A673 (cell line): ENCODE data around the gene ITGB2. TPM values are rescaled to one million over a fixed set of nuclear protein-coding genes. Genes with fewer than 3 reads are reported as not detected.

ENCODE experiments used
- BruUV-seq: library from RNA; stranded (reverse); fragments of 400-500 nt; replicated peaks from 2 replicates; lab custom pipeline; 2021; lab: Mats Ljungman, UMichigan
- CTCF ChIA-PET: fragments of 300-600 bp; sonication (Branson Sonifier 250); formaldehyde crosslinking; loops from one replicate; lab custom pipeline; 2022; ENCODE audit warnings: antibody characterized with exemption; lab: Charles Lee
- POLR2A ChIA-PET: fragments of 300-600 bp; sonication (Branson Sonifier 250); formaldehyde crosslinking; loops from one replicate; lab custom pipeline; 2022; ENCODE audit warnings: antibody characterized with exemption; ENCODE audit not compliant: low non-redundant PET; lab: Charles Lee
- DNase-seq: peaks from one replicate; pipeline ENCODE4 v3.0.0-alpha.2; 2015; ENCODE audit warnings: low spot score
- H3K27ac ChIP-seq: fragments of 200-600 bp; sonication (generic); 2 replicates; pipeline ENCODE4 v1.5.1; 2016; ENCODE audit warnings: mixed run types, low read depth, mild to moderate bottlenecking, mixed read lengths, antibody characterized with exemption, low read length; ENCODE audit not compliant: poor library complexity, severe bottlenecking
- H3K27me3 ChIP-seq: fragments of 200-600 bp; sonication (generic); replicated peaks from 2 replicates; pipeline ENCODE4 v1.6.1; 2017; ENCODE audit warnings: mixed run types, low read depth, mild to moderate bottlenecking, mixed read lengths, antibody characterized with exemption, low read length; ENCODE audit not compliant: insufficient read depth, poor library complexity
- H3K36me3 ChIP-seq: fragments of 200-600 bp; sonication (generic); 2 replicates; pipeline ENCODE4 v1.6.1; 2016; ENCODE audit warnings: mixed run types, mild to moderate bottlenecking, mixed read lengths, antibody characterized with exemption, low read length; ENCODE audit not compliant: insufficient read depth, poor library complexity, severe bottlenecking
- H3K4me1 ChIP-seq: fragments of 200-600 bp; sonication (generic); 2 replicates; pipeline ENCODE4 v1.6.1; 2017; ENCODE audit warnings: mixed run types, mild to moderate bottlenecking, mixed read lengths, antibody characterized with exemption, low read length; ENCODE audit not compliant: insufficient read depth, poor library complexity, severe bottlenecking
- H3K4me3 ChIP-seq: fragments of 200-600 bp; sonication (generic); 2 replicates; pipeline ENCODE4 v1.5.1; 2016; ENCODE audit warnings: low read depth, mixed run types, mild to moderate bottlenecking, mixed read lengths, low read length; ENCODE audit not compliant: poor library complexity, severe bottlenecking
- H3K9me3 ChIP-seq: fragments of 200-600 bp; sonication (generic); 2 replicates; pipeline ENCODE4 v1.6.1; 2016; ENCODE audit warnings: mixed run types, low read depth, mild to moderate bottlenecking, mixed read lengths, antibody characterized with exemption, low read length; ENCODE audit not compliant: poor library complexity, severe bottlenecking
- EZH2 ChIP-seq: fragments of 200-600 bp; sonication (generic); IDR thresholded peaks from 2 replicates; pipeline ENCODE4 v1.6.1; 2017; ENCODE audit warnings: borderline replicate concordance, low read depth, mild to moderate bottlenecking, mixed read lengths, antibody characterized with exemption, low read length; ENCODE audit not compliant: poor library complexity, severe bottlenecking
- intact Hi-C: fragments of 100-400 bp; cut with micrococcal nuclease; formaldehyde crosslinking; loops from one replicate; pipeline ENCODE4 v1.10.0; 2022; ENCODE audit not compliant: unreplicated experiment
- total RNA-seq: library from RNA; stranded (reverse); gene quantifications from 2 replicates; pipeline ENCODE4 v1.2.3, GENCODE V29; 2021
- TF ChIP-seq, protein P1 (sequence below): fragments of 300-800, 200-600 bp; sonication (generic); conservative IDR thresholded peaks from 2 replicates; pipeline ENCODE4 v1.5.1; 2017; ENCODE audit warnings: low read depth, mild to moderate bottlenecking, antibody characterized with exemption, low read length, moderate library complexity, mixed read lengths

Gene ITGB2
- total RNA-seq, 1 experiment from 2014 or later: 5.0 TPM

- Histone ChIP-seq H3K9me3 (no peaks in the 10 kb centered on the region), H3K4me1 (peaks cover 62% of the 10 kb centered on the region), H3K36me3 (no peaks in the 10 kb centered on the region), H3K4me3 (peak overlapping the region; percentile 94), H3K27me3 (no peaks in the 10 kb centered on the region), H3K27ac (peak overlapping the region; percentile 88)
- DNase-seq: no peak
- TF ChIP-seq EZH2: no peak
- TF ChIP-seq, protein P1, sequence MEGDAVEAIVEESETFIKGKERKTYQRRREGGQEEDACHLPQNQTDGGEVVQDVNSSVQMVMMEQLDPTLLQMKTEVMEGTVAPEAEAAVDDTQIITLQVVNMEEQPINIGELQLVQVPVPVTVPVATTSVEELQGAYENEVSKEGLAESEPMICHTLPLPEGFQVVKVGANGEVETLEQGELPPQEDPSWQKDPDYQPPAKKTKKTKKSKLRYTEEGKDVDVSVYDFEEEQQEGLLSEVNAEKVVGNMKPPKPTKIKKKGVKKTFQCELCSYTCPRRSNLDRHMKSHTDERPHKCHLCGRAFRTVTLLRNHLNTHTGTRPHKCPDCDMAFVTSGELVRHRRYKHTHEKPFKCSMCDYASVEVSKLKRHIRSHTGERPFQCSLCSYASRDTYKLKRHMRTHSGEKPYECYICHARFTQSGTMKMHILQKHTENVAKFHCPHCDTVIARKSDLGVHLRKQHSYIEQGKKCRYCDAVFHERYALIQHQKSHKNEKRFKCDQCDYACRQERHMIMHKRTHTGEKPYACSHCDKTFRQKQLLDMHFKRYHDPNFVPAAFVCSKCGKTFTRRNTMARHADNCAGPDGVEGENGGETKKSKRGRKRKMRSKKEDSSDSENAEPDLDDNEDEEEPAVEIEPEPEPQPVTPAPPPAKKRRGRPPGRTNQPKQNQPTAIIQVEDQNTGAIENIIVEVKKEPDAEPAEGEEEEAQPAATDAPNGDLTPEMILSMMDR: no peak
- no TSS peak for BruUV-seq
- CTCF ChIA-PET: no interaction called here
- POLR2A ChIA-PET: interaction anchor here (0.6 kb wide), 1 partner anchor 90 kb away, joined by 6 read pairs; no protein-coding TSS in a partner anchor
- intact Hi-C loops: loop anchor here (5.0 kb wide), 1 partner anchor 69 kb away; the partner anchor contains the start of gene UBE2G2
These were observed 49.8 kb downstream of the ITGB2 start for GRCh38 chr21:44870748-44871495.

DNA sequence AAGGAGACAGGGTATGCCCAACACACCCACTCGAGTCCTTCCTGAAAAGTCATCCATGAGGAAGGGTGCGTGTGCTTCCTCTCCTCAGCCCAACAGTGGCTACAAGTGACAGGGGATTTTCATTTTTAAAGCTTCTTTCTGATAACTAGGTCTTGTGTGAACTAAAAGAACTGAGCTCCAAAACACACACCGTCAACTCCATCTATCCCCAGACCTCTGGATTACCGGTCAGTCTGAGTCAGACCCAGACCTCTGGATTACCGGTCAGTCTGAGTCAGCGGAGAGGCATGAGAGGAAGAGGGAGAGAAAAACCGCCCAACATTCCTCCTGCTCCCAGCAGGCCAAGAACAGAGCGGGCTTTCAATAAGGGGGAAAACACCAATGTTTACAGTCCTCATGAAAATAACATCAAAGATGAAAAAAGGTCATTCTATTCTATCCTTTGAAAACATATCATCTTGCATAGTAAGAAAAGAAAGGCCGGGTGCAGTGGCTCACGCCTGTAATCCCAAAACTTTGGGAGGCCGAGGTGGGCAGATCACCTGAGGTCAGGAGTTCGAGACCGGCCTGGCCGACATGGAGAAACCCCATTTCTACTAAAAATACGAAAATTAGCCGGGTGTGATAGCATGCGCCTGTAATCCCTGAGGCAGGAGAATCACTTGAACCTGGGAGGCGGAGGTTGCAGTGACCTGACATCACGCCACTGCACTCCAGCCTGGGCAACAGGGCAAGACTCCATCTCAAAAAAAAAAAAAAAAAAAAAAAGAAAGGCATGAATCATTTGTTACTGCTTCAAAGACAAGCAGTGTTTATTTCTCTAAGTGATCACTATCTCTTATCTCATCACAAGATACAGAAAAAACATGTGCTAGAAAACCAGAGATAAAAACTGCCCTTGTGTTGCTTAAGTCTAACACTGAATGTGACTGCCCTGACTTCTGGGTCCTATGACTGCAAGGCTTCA, 50.6 kb downstream of the ITGB2 start:
- Histone ChIP-seq H3K4me1 (peaks cover 60% of the 10 kb centered on the region), H3K27me3 (no peaks in the 10 kb centered on the region), H3K27ac (peak overlapping the region; percentile 51), H3K9me3 (no peaks in the 10 kb centered on the region), H3K4me3 (no peak overlapping the region), H3K36me3 (peaks cover 8% of the 10 kb centered on the region)
- TF ChIP-seq, protein P1: no peak
- no peak for TF ChIP-seq EZH2
- DNase-seq: no peak
- CTCF ChIA-PET: no interaction called here
- POLR2A ChIA-PET: no interaction called here
- intact Hi-C loops: loop anchor here (5.0 kb wide), 1 partner anchor 68 kb away; the partner anchor contains the start of gene UBE2G2
- no TSS peak for BruUV-seq

DNA sequence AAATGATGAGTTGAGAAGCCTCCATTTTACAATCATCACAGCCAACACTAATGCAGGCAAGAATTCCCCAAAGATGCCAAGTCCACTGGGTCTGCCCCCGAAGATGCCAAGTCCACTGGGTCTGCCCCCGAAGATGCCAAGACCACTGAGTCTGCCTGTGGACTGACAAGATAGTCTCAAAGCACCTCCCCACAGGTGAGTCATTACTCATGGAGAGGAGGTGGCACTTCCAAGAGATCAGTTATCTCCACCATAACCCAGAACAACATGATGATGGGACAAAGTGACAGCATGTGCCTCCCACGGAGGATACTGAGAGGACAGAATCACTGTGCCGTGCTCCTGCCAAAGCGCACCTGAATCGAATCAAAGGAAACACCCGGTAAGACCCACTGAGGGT, 52.0 kb downstream of the ITGB2 start:
- Histone ChIP-seq H3K27me3 (no peaks in the 10 kb centered on the region), H3K27ac (peak overlapping the region; percentile 64), H3K4me1 (peaks cover 56% of the 10 kb centered on the region), H3K4me3 (no peak overlapping the region), H3K9me3 (no peaks in the 10 kb centered on the region), H3K36me3 (peaks cover 21% of the 10 kb centered on the region)
- no TSS peak for BruUV-seq
- DNase-seq: no peak
- intact Hi-C loops: no loop called here
- ChIA-PET POLR2A (no interaction called here), CTCF (no interaction called here)
- no peak for TF ChIP-seq EZH2
- TF ChIP-seq, protein P1: no peak
